ENCODE data around the gene SIPA1L3. TPM values are rescaled to one million over a fixed set of nuclear protein-coding genes. Genes with fewer than 3 reads are reported as not detected.
A peak's percentile ranks its signal among the peaks of the same experiment; 100 is the strongest.

Gene SIPA1L3
- total and polyA plus RNA-seq, 10 of the 15 experiments (the other 5 are each of a cell fraction or from before 2014, with no cell fraction given) = 0.24 to 66.2 (median 19.1) TPM

DNA sequence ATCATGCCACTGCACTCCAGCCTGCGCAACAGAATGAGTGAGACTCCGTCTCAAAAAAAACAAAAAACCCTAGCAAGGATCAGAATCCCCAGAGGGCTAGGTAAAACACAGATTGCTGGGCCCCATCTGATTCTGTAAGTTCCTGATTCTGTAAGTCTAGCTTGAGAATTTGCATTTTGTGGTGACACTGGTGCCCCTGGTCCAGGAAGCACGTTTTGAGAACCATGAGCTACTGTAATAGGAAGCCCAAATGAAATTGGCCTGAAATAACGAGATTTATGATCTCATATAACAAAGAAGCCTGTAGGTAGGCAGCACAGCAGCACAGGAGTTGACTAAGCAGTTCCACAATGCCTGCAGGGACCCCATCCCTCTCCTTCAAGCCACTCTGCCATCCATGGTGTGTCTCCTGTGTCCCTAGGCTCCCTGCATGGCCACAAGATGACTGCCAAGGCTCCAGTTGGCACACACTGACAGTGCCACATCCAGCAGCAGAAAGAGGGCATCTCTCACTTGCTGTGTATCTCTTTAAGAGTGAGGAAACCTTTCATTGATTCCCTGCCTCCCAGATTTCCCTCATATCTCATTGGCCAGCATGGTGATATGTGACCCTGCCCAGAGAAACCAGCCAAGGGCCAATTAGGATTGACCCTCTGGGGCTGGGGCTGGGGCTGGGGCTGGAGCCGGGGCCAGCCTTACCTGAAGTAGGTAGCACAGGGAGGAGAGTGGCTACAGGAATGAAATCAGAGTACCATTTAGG is 21.7 kb downstream of the SIPA1L3 start (continued):
- TF ChIP-seq KAT2A (conservative IDR thresholded peaks at IDR 0.05; ENCODE audit: control insufficient read depth, low read depth, low read length) (no peak), CHD2 (IDR thresholded peaks at IDR 0.05; ENCODE audit: borderline replicate concordance, low read depth, low read length) (no peak), BHLHE40 (IDR thresholded peaks at IDR 0.05; ENCODE audit: borderline replicate concordance in 1 of 2, low read depth in 2 of 2, low read length in 1 of 2) (peak; percentile 96 to 97), PML (IDR thresholded peaks at IDR 0.05; ENCODE audit: low read length) (no peak), SMAD1 (IDR thresholded peaks at IDR 0.05; ENCODE audit: low read depth, partially characterized antibody) (no peak)

DNA sequence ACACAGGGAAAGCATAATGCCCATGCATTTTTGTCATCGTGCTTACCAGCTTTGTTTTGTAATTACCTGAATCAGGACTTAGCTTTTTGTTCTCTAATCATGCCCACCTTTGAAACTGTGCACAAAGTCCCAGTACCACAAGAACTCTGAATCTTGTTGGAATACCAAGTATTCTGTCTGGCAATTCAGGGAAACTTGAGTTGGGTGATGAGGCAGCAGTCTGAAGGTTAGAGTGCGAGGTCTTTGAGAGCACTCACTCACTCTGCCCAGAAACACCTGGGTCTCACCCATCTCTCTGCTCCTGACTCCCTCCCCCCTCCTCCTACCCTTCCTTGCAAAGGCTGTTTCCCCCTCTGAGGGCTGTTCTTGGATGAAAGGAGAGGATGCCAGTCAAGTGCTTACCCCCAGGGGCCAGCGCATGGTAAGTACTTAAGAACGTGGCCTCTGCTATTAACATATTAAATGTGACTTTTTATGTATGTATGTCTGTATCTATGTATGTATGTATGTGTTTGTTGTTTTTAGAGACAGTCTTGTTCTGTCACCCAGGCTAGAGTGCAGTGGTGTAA is 22.4 kb downstream of the SIPA1L3 start:
- ATAC-seq (no peak), FAIRE-seq (no peak), DNase-seq (ENCODE audit: low read depth, low spot score) (no peak)
- in situ Hi-C loops (cut with MboI) = no loop called here
- POLR2A ChIA-PET = interaction anchor here (0.7 to 4.3 kb wide), 5 partner anchors 12 to 477 kb away, joined by 3 to 46 read pairs (median 5); no protein-coding TSS in a partner anchor
- no TSS peak for BruUV-seq (replicated peaks)
- Histone ChIP-seq H4K20me1 (ENCODE audit: control insufficient read depth, insufficient read depth) (no peaks in the 10 kb centered on the region), H3K4me3 (no peak overlapping the region), H3K27me3 (replicated peaks in 1 of 2; ENCODE audit: control insufficient read depth in 2 of 2, insufficient read depth in 2 of 2, low read length in 1 of 2) (no peaks in the 10 kb centered on the region), H3K27ac (ENCODE audit: control insufficient read depth, insufficient read depth) (peak overlapping the region; percentile 93), H3K9ac (ENCODE audit: control insufficient read depth, insufficient read depth, low read length) (peak overlapping the region; percentile 16; the same call in 1 of the 2 replicates), H2AFZ (ENCODE audit: control insufficient read depth, low read depth, low read length) (no peak overlapping the region), H3K79me2 (ENCODE audit: control insufficient read depth, insufficient read depth, low read length) (peaks cover 90% of the 10 kb centered on the region), H3K36me3 (ENCODE audit: control insufficient read depth in 2 of 2, insufficient read depth in 2 of 2, low read length in 1 of 2) (peaks cover 4 to 9% of the 10 kb centered on the region in 2 experiments), H3K4me1 (ENCODE audit: control insufficient read depth, insufficient read depth, low read length) (peaks cover 66% of the 10 kb centered on the region), H3K4me2 (ENCODE audit: control insufficient read depth, insufficient read depth) (peak overlapping the region; percentile 75), H3K9me3 (replicated peaks; ENCODE audit: control insufficient read depth, insufficient read depth, low read length) (peaks cover 2% of the 10 kb centered on the region; the same call in 2 of the 3 replicates)
- RAD21 ChIA-PET (ENCODE audit: unreplicated experiment) = interaction anchor here (1.3 to 3.7 kb wide), 7 partner anchors 11 to 131 kb away, joined by 4 to 26 read pairs (median 8); partner anchors contain the start of genes SIPA1L3 and WDR87
- SMC1A ChIA-PET (ENCODE audit: uncharacterized antibody, unreplicated experiment) = interaction anchor here (1.2 to 8.0 kb wide), 4 partner anchors 17 to 118 kb away, joined by 3 to 57 read pairs (median 25); partner anchors contain the start of genes SIPA1L3 and WDR87
- CTCF ChIA-PET = interaction anchor here (1.2 to 2.5 kb wide), 3 partner anchors 10 to 57 kb away, joined by 4 to 14 read pairs (median 5); no protein-coding TSS in a partner anchor
- intact Hi-C loops (cut with micrococcal nuclease; ENCODE audit: unreplicated experiment) = loop anchor here (5.0 kb wide), 1 partner anchor 48 kb away; no protein-coding TSS in a partner anchor
- TF ChIP-seq CBX5 (IDR thresholded peaks at IDR 0.05; ENCODE audit: low read depth) (no peak), CREM (IDR thresholded peaks at IDR 0.05; ENCODE audit: low read depth) (no peak)
- 99% methylated on average over 4 of the region's 4 CpGs for WGBS (ENCODE audit: insufficient coverage, insufficient replicate concordance, low lambda C conversion rate, missing lambda C conversion rate)

All from GM12878 (cell line).